SJSA1 (cell line): ENCODE results near the gene PRSS36. TPM values are rescaled to one million over a fixed set of nuclear protein-coding genes. Genes with fewer than 3 reads are reported as not detected.
"Not testable (repeated sequence)": the region's sequence is repeated elsewhere in the genome, so short reads cannot be mapped to it uniquely, and the experiment has no call there.

Experiments
- DNase-seq, 2 experiments: peaks; one replicate each; pipeline ENCODE4 v3.0.0-alpha.2; 2015 to 2020; ENCODE audit warnings: low spot score in 2 of 2, low read depth in 1 of 2
- H3K27ac ChIP-seq: fragments of 250-450 bp; sonication (Bioruptor Pico); 2 replicates; pipeline ENCODE4 v1.5.1; 2020; ENCODE audit warnings: mild to moderate bottlenecking, moderate library complexity
- H3K27me3 ChIP-seq: fragments of 250-450 bp; sonication (Bioruptor Pico); replicated peaks from 2 replicates; pipeline ENCODE4 v1.5.1; 2020; ENCODE audit warnings: mild to moderate bottlenecking, moderate library complexity
- H3K36me3 ChIP-seq: fragments of 250-450 bp; sonication (Bioruptor Pico); 2 replicates; pipeline ENCODE4 v1.5.1; 2020; ENCODE audit warnings: mild to moderate bottlenecking
- H3K4me1 ChIP-seq: fragments of 250-450 bp; sonication (Bioruptor Pico); replicated peaks from 2 replicates; pipeline ENCODE4 v1.6.1; 2021; ENCODE audit warnings: mild to moderate bottlenecking
- H3K4me3 ChIP-seq: fragments of 250-450 bp; sonication (Bioruptor Pico); 2 replicates; pipeline ENCODE4 v1.5.1; 2020; ENCODE audit warnings: mild to moderate bottlenecking
- H3K9me3 ChIP-seq: fragments of 250-450 bp; sonication (Bioruptor Pico); replicated peaks from 2 replicates; pipeline ENCODE4 v1.5.1; 2020; ENCODE audit warnings: mild to moderate bottlenecking
- total RNA-seq: library from RNA; depleted of rRNA; stranded (reverse); fragments of >200 nt; shearing (Covaris generic); gene quantifications from 2 replicates; pipeline ENCODE4 v1.2.3, GENCODE V29; 2014; rRNA removed

Gene PRSS36
- total RNA-seq, result 0.18 and 0.38 TPM in 2 replicates

- no peak within 1 kb of the TSS for H3K27ac ChIP-seq
- H3K9me3 ChIP-seq, result no peaks in the 10 kb centered on the region
- no peaks in the 10 kb centered on the region for H3K4me1 ChIP-seq
- H3K27me3 ChIP-seq, result peaks cover 9% of the 10 kb centered on the region
- H3K36me3 ChIP-seq, result no peaks in the 10 kb centered on the region
- no peak within 1 kb of the TSS for H3K4me3 ChIP-seq
- DNase-seq, result no peak
These were observed at the start of gene PRSS36 for GRCh38 chr16:31149894-31150890. Gene PRSS36 (minus strand): TSS chr16:31150066. CDS start chr16:31150035, 31 bp downstream.

- Histone ChIP-seq H3K4me1 (peaks cover 16% of the 10 kb centered on the region), H3K4me3 (no peak overlapping the region), H3K27me3 (peaks cover 17% of the 10 kb centered on the region), H3K9me3 (no peaks in the 10 kb centered on the region; the same call in 1 of the 2 replicates), H3K27ac (no peak overlapping the region), H3K36me3 (peaks cover 53% of the 10 kb centered on the region)
- no peak for DNase-seq
These were observed 49.7 kb upstream of the PRSS36 start for GRCh38 chr16:31199430-31200041.

GRCh38 chr16:31198207-31198882 is 48.5 kb upstream of the PRSS36 start:
- Histone ChIP-seq H3K27me3 (peaks cover 16% of the 10 kb centered on the region), H3K4me3 (no peak overlapping the region), H3K27ac (no peak overlapping the region), H3K4me1 (peaks cover 16% of the 10 kb centered on the region), H3K36me3 (peaks cover 65% of the 10 kb centered on the region), H3K9me3 (no peaks in the 10 kb centered on the region; the same call in 1 of the 2 replicates)
- no peak for DNase-seq

- H3K27ac ChIP-seq, result no peak overlapping the region
- H3K4me1 ChIP-seq, result peaks cover 1% of the 10 kb centered on the region
- no peak for DNase-seq
- H3K9me3 ChIP-seq, result no peaks in the 10 kb centered on the region
- H3K27me3 ChIP-seq, result no peaks in the 10 kb centered on the region; the same call in 1 of the 2 replicates
- H3K36me3 ChIP-seq, result peaks cover 79% of the 10 kb centered on the region
- H3K4me3 ChIP-seq, result no peak overlapping the region
These were observed 46.6 kb upstream of the PRSS36 start for GRCh38 chr16:31196324-31197088.

GRCh38 chr16:31195861-31196260 is 46.0 kb upstream of the PRSS36 start:
- peaks cover 85% of the 10 kb centered on the region for H3K36me3 ChIP-seq
- not testable (repeated sequence) for DNase-seq, H3K4me3 ChIP-seq, H3K4me1 ChIP-seq, H3K9me3 ChIP-seq, H3K27ac ChIP-seq, H3K27me3 ChIP-seq

DNA sequence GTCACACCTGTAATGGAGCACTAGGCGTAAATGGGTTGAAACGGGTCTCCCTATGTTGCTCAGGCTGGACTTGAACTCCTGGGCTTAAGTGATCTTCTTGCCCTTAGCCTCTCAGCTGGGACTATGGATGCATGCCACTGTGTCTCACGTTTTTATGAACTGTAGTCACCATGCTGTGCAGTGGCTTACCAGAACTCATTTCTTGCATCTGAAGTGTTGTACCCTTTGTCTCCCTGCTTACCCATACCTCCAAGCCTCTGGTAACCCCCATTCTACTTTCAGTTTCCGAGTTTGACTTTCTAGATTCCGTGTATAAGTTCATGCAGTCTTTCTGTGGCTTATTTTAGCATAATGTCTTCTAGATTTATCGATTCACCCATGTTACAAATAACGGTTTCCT is 45.0 kb upstream of the PRSS36 start:
- H3K36me3 ChIP-seq, result peaks cover 95% of the 10 kb centered on the region
- no peak for DNase-seq
- no peaks in the 10 kb centered on the region for H3K4me1 ChIP-seq
- H3K4me3 ChIP-seq, result no peak overlapping the region
- no peaks in the 10 kb centered on the region for H3K9me3 ChIP-seq
- H3K27ac ChIP-seq, result no peak overlapping the region
- H3K27me3 ChIP-seq, result no peaks in the 10 kb centered on the region

DNA sequence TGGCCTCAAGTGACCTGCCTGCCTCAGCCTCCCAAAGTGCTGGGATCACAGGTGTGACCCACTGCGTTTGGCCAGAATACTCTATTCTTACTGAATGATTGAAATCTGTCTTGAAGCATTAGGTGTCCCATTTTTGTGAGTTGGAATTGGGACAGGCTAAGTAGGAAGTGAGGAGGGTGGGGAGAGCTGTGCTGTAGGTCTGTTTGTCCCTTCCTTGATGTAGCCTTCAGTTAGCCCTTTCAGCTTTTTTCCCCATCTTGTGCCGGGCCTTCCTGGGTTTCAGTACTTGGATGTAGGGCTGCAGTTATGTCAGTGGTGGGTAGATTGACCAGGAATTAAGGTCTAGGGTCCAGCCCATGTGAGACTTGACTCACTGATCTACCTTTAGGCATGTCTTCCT is 44.0 kb upstream of the PRSS36 start:
- Histone ChIP-seq H3K27me3 (no peaks in the 10 kb centered on the region), H3K9me3 (no peaks in the 10 kb centered on the region), H3K36me3 (peaks cover 95% of the 10 kb centered on the region), H3K4me1 (no peaks in the 10 kb centered on the region), H3K27ac (no peak overlapping the region), H3K4me3 (no peak overlapping the region)
- no peak for DNase-seq

- no peak overlapping the region for H3K27ac ChIP-seq
- no peaks in the 10 kb centered on the region for H3K27me3 ChIP-seq
- DNase-seq, result no peak
- H3K4me3 ChIP-seq, result no peak overlapping the region
- no peaks in the 10 kb centered on the region for H3K9me3 ChIP-seq
- no peaks in the 10 kb centered on the region for H3K4me1 ChIP-seq
- H3K36me3 ChIP-seq, result peaks cover 98% of the 10 kb centered on the region
These were observed 43.2 kb upstream of the PRSS36 start for GRCh38 chr16:31192856-31193642.

GRCh38 chr16:31191697-31192428 is 42.0 kb upstream of the PRSS36 start:
- peaks cover 100% of the 10 kb centered on the region for H3K36me3 ChIP-seq
- H3K27me3 ChIP-seq, result no peaks in the 10 kb centered on the region
- no peak overlapping the region for H3K27ac ChIP-seq
- DNase-seq, result no peak
- H3K9me3 ChIP-seq, result no peaks in the 10 kb centered on the region
- H3K4me3 ChIP-seq, result no peak overlapping the region
- no peaks in the 10 kb centered on the region for H3K4me1 ChIP-seq

GRCh38 chr16:31190818-31191444 is 41.1 kb upstream of the PRSS36 start:
- Histone ChIP-seq H3K4me3 (no peak overlapping the region), H3K27me3 (no peaks in the 10 kb centered on the region), H3K36me3 (peaks cover 100% of the 10 kb centered on the region), H3K27ac (no peak overlapping the region), H3K9me3 (no peaks in the 10 kb centered on the region), H3K4me1 (0 out of 2 replicates have a peak, but pooled peaks cover 2% of the 10 kb centered on the region)
- no peak for DNase-seq

DNA sequence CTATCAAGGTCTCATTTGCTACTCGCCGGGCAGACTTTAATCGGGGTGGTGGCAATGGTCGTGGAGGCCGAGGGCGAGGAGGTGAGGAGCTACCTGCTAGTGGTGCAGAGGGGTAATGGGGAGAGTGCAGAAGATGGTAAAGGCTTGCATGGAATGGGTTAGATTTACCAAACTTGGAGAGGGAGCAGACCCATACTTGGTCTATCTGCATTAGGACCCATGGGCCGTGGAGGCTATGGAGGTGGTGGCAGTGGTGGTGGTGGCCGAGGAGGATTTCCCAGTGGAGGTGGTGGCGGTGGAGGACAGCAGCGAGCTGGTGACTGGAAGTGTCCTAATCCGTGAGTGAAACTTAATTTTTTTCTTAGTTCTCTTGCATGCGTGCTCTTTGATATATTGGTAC is 40.2 kb upstream of the PRSS36 start:
- Histone ChIP-seq H3K4me3 (no peak overlapping the region), H3K27ac (no peak overlapping the region), H3K4me1 (0 out of 2 replicates have a peak, but pooled peaks cover 3% of the 10 kb centered on the region), H3K9me3 (no peaks in the 10 kb centered on the region), H3K36me3 (peaks cover 100% of the 10 kb centered on the region), H3K27me3 (no peaks in the 10 kb centered on the region)
- no peak for DNase-seq

- Histone ChIP-seq H3K27ac (no peak overlapping the region), H3K4me1 (0 out of 2 replicates have a peak, but pooled peaks cover 3% of the 10 kb centered on the region), H3K27me3 (no peaks in the 10 kb centered on the region), H3K36me3 (peaks cover 100% of the 10 kb centered on the region), H3K4me3 (no peak overlapping the region), H3K9me3 (no peaks in the 10 kb centered on the region)
- DNase-seq, result no peak
These were observed 39.5 kb upstream of the PRSS36 start for GRCh38 chr16:31189412-31189778.
